Left hindlimb (tissue), 1 donor: ENCODE results near the gene SERPINA9.

Experiments
- DNase-seq: peaks from one replicate; pipeline ENCODE4 v3.0.0-alpha.2; 2018

The SERPINA9 gene

GRCh38 chr14:94461526-94462218 is 14.3 kb downstream of the SERPINA9 start:
- DNase-seq = no peak

- DNase-seq = no peak
Observed at GRCh38 chr14:94460631-94461416, 15.2 kb downstream of the SERPINA9 start.

- no peak for DNase-seq
Observed at GRCh38 chr14:94458558-94459205, 17.3 kb downstream of the SERPINA9 start.

- DNase-seq = no peak
Observed at GRCh38 chr14:94458096-94458495, 17.9 kb downstream of the SERPINA9 start.

- no peak for DNase-seq
Observed at GRCh38 chr14:94455928-94456327, 20.1 kb downstream of the SERPINA9 start.

GRCh38 chr14:94451826-94452225 is 24.2 kb downstream of the SERPINA9 start:
- DNase-seq = no peak

- DNase-seq = no peak
Observed at GRCh38 chr14:94451091-94451771, 24.8 kb downstream of the SERPINA9 start.

GRCh38 chr14:94450722-94451090 is 25.3 kb downstream of the SERPINA9 start:
- DNase-seq = no peak

GRCh38 chr14:94449930-94450329 is 26.1 kb downstream of the SERPINA9 start:
- no peak for DNase-seq

- DNase-seq = no peak
Observed at GRCh38 chr14:94448071-94448808, 27.8 kb downstream of the SERPINA9 start.

GRCh38 chr14:94447206-94447605 is 28.8 kb downstream of the SERPINA9 start:
- no peak for DNase-seq

- no peak for DNase-seq
Observed at GRCh38 chr14:94446126-94446525, 29.9 kb downstream of the SERPINA9 start.

GRCh38 chr14:94445003-94445402 is 31.0 kb downstream of the SERPINA9 start:
- DNase-seq = no peak

- no peak for DNase-seq
Observed at GRCh38 chr14:94441531-94442205, 34.3 kb downstream of the SERPINA9 start.

- no peak for DNase-seq
Observed at GRCh38 chr14:94441130-94441529, 34.9 kb downstream of the SERPINA9 start.

GRCh38 chr14:94439453-94440057 is 36.4 kb downstream of the SERPINA9 start:
- DNase-seq = no peak

GRCh38 chr14:94428610-94429009 is 47.4 kb downstream of the SERPINA9 start:
- no peak for DNase-seq

GRCh38 chr14:94427016-94427613 is 48.9 kb downstream of the SERPINA9 start:
- DNase-seq = no peak

- DNase-seq = no peak
Observed at GRCh38 chr14:94426526-94426925, 49.5 kb downstream of the SERPINA9 start.

- DNase-seq = no peak
Observed at GRCh38 chr14:94424371-94424770, 51.6 kb downstream of the SERPINA9 start.

GRCh38 chr14:94423453-94424056 is 52.4 kb downstream of the SERPINA9 start:
- DNase-seq = peak; percentile 57
